ENCODE data around the gene RYR2.

DNA sequence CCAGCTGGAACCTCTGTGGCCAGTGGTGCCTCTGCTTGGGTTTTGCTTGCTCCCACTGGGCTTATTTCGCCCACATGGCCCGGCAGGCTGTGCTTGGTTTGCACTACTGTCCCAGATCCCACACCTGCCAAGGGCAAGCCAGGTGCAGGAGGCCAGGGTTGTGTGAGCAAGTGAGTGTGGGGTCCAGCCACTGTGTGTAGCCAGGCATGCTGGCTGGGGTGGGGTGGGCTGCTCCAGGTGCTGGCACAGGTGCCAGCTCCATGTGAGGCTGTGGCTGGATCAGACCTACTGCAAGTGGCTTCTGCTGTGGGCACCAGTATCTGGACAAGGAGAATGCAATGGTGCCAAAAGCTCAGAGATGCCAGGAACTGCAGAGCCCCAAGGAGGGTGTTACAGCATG is 28.5 kb downstream of the RYR2 start:
- TF ChIP-seq, protein P1, sequence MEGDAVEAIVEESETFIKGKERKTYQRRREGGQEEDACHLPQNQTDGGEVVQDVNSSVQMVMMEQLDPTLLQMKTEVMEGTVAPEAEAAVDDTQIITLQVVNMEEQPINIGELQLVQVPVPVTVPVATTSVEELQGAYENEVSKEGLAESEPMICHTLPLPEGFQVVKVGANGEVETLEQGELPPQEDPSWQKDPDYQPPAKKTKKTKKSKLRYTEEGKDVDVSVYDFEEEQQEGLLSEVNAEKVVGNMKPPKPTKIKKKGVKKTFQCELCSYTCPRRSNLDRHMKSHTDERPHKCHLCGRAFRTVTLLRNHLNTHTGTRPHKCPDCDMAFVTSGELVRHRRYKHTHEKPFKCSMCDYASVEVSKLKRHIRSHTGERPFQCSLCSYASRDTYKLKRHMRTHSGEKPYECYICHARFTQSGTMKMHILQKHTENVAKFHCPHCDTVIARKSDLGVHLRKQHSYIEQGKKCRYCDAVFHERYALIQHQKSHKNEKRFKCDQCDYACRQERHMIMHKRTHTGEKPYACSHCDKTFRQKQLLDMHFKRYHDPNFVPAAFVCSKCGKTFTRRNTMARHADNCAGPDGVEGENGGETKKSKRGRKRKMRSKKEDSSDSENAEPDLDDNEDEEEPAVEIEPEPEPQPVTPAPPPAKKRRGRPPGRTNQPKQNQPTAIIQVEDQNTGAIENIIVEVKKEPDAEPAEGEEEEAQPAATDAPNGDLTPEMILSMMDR (IDR thresholded peaks at IDR 0.05; ENCODE audit: low read length) = no peak
- no peak for TF ChIP-seq EZH2 (IDR thresholded peaks at IDR 0.05; ENCODE audit: borderline replicate concordance, low read length)
